Smooth muscle cell of the brain vasculature (primary cell): Measurements from ENCODE around the gene C6orf89.

Experiments used
- DNase-seq: peaks from one replicate; pipeline ENCODE4 v3.0.0-alpha.2; 2012; ENCODE audit warnings: low read depth, low spot score

The C6orf89 gene

GRCh38 chr6:36968266-36968977 is 82.7 kb downstream of the C6orf89 start:
- DNase-seq = no peak

GRCh38 chr6:36969240-36969691 is 83.5 kb downstream of the C6orf89 start:
- DNase-seq = no peak

- no peak for DNase-seq
These were observed 84.5 kb downstream of the C6orf89 start for GRCh38 chr6:36969988-36970891.

- no peak for DNase-seq
These were observed 85.4 kb downstream of the C6orf89 start for GRCh38 chr6:36970892-36971842.

GRCh38 chr6:36971921-36972673 is 86.3 kb downstream of the C6orf89 start:
- no peak for DNase-seq

DNA sequence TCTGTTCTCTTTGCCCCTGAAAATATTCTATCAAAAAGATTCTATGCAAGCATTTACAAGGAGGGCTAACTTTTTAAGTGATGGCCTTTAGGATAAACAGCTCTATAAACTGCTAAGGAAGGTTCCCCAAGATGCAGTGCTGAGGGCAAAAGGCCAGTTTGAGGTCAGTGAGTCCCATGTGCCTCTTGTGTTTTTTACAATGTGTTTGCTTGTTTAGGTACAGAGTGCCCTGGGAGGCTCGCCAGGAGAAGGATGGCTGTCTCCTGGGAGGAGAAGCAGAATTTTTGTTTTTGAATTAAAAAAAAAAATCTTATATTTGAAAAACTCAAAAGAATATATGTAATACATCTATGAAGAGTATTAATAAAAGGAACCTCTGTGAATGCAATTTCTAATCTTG is 87.4 kb downstream of the C6orf89 start:
- no peak for DNase-seq

DNA sequence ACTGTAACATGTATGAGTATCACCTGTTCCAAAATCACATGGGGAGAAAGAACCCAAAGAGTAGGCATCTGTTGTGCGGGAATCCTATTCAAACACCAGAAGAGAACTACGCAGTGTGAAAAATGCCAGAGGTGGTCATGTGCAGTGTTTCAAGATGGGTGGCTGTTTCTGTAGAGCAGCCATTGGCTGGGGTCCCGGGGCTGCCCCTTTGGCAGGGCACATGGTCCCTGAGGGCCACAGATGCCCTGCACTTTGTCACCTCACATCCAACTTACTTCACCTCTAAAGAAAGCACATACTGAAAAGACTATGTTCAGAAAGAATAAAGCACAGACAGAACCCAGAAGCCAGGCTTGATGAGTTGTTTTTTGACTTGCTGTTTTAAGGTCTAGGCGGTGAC is 87.9 kb downstream of the C6orf89 start:
- DNase-seq = no peak

GRCh38 chr6:36975231-36976006 is 89.7 kb downstream of the C6orf89 start:
- DNase-seq = no peak

DNA sequence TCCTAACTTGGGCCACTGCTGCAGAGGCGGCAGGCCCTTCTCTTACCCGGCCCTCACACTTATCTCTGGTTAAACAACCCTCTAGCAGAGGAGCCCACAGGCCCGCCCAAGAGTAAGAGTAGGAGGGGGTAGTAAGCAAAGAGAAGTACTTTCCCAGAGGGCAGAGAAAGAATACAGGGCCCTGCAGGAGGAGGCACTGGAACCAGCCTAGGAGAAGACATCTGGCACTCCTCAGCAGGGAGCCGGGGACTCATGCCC is 90.2 kb downstream of the C6orf89 start:
- DNase-seq = no peak

DNA sequence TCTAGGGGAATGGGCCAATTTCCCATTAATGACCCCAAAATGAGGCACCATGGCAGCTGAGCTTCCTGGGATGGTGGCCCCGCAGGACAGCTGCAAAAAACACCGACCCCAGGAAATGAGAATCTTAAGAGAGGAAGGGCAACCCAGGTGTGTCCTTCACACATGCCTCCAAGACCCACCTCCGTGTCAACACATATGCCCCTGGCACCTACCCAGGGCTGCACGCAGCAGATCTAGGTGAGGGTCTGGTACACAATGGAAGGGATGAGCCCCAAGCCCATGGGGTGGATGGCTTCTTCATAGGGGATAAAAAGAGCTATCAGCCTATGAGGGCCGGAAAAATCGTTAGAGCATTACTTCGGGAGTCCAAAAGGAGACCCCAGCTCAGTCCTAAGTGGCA is 90.8 kb downstream of the C6orf89 start:
- DNase-seq = no peak

- DNase-seq = no peak
These were observed 91.2 kb downstream of the C6orf89 start for GRCh38 chr6:36976931-36977330.

- DNase-seq = no peak
These were observed 91.8 kb downstream of the C6orf89 start for GRCh38 chr6:36977470-36977941.
